Prostate gland (tissue), 2 donors: Measurements from ENCODE around the gene PF4V1. TPM values are rescaled to one million over a fixed set of nuclear protein-coding genes. Genes with fewer than 3 reads are reported as not detected.

Experiments
- DNase-seq: peaks from one replicate; pipeline ENCODE4 v3.0.0-alpha.2; 2019; ENCODE audit warnings: low spot score
- H3K27ac ChIP-seq, 2 donors: fragments of 200-600 bp; sonication (generic); 2 replicates each; pipeline ENCODE4 v1.5.1; 2017 to 2019
- H3K27me3 ChIP-seq: fragments of 200-600 bp; sonication (generic); replicated peaks from 2 replicates; pipeline ENCODE4 v1.5.1; 2019; ENCODE audit not compliant: insufficient read depth
- H3K36me3 ChIP-seq, 2 donors: fragments of 200-600 bp; sonication (generic); 1 replicate in 1 of 2; 2 replicates in 1 of 2; pipeline versions ENCODE4 v1.5.1 to v1.8.1; 2017 to 2019
- H3K4me1 ChIP-seq: fragments of 200-600 bp; sonication (generic); replicated peaks from 2 replicates; pipeline ENCODE4 v1.5.1; 2019
- H3K4me3 ChIP-seq, 2 donors: fragments of 200-600 bp; sonication (generic); 2 replicates each; pipeline ENCODE4 v1.5.1; 2017 to 2019
- H3K9me3 ChIP-seq: fragments of 200-600 bp; sonication (generic); 2 replicates; pipeline ENCODE4 v1.5.1; 2017
- CTCF ChIP-seq, 4 experiments: fragments of 200-600 bp in 2 of 4; fragments of 450-650 bp in 2 of 4; sonication (generic) in 2 of 4; IDR thresholded peaks; 1 replicate in 3 of 4; 2 replicates in 1 of 4; pipeline ENCODE4 v1.5.1; 2016 to 2019; ENCODE audit warnings: antibody characterized with exemption in 4 of 4, mild to moderate bottlenecking in 2 of 4, moderate library complexity in 2 of 4
- POLR2A ChIP-seq: fragments of 450-650 bp; IDR thresholded peaks from one replicate; pipeline ENCODE4 v1.6.1; 2016; ENCODE audit warnings: antibody characterized with exemption, mild to moderate bottlenecking
- POLR2AphosphoS5 ChIP-seq: sonication (generic); formaldehyde crosslinking; IDR thresholded peaks from one replicate; pipeline ENCODE4 v1.6.1; 2017; ENCODE audit warnings: antibody characterized with exemption
- WGBS: methylation state at CpG from one replicate; pipeline ENCODE4 v1.1.5; 2018; 5-methylcytosine and 5-hydroxymethylcytosine counted together
- intact Hi-C: fragments of 100-400 bp; cut with DNase I; formaldehyde crosslinking; loops from one replicate; pipeline ENCODE4 v1.14.2; 2022
- total RNA-seq, 2 donors: library from RNA; depleted of rRNA; stranded (reverse); fragments of >200 nt; gene quantifications; one replicate each; pipeline ENCODE4 v1.1.0, GENCODE V29; 2016

The PF4V1 gene
- total RNA-seq, 2 donors from 2014 or later, result not detected

GRCh38 chr4:73868206-73869129, 15.4 kb downstream of the PF4V1 start:
- Histone ChIP-seq H3K4me3 (peak overlapping the region; percentile 49 to 50), H3K9me3 (no peaks in the 10 kb centered on the region), H3K4me1 (no peaks in the 10 kb centered on the region), H3K36me3 (no peaks in the 10 kb centered on the region), H3K27ac (peak overlapping the region; percentile 20 to 55), H3K27me3 (no peaks in the 10 kb centered on the region)
- no peak for DNase-seq
- 39% methylated on average over 16 of the region's 16 CpGs for WGBS
- TF ChIP-seq POLR2A (no peak), POLR2AphosphoS5 (no peak), CTCF (IDR thresholded peaks at IDR 0.05) (no peak)
- intact Hi-C loops, result loop anchor here (10.0 kb wide), 1 partner anchor 204 kb away; no protein-coding TSS in a partner anchor

- Histone ChIP-seq H3K27ac (peak within 1 kb of the TSS; percentile 20 to 55), H3K27me3 (no peaks in the 10 kb centered on the region), H3K36me3 (no peaks in the 10 kb centered on the region), H3K9me3 (no peaks in the 10 kb centered on the region), H3K4me3 (peak within 1 kb of the TSS; percentile 49 to 50), H3K4me1 (no peaks in the 10 kb centered on the region)
- DNase-seq, result peak; percentile 13
- TF ChIP-seq POLR2A (no peak), POLR2AphosphoS5 (no peak), CTCF (IDR thresholded peaks at IDR 0.05) (no peak)
- intact Hi-C loops, result loop anchor here (10.0 kb wide), 1 partner anchor 205 kb away; no protein-coding TSS in a partner anchor
- WGBS, result 12% methylated on average over 40 of the region's 61 CpGs
Measured at GRCh38 chr4:73869130-73870055, 16.3 kb downstream of the PF4V1 start, which contains the start of gene CXCL1. TSS of gene CXCL1 (plus strand) at chr4:73869393. CDS start at chr4:73869471, 78 bp downstream.

- TF ChIP-seq CTCF (IDR thresholded peaks at IDR 0.05) (no peak), POLR2AphosphoS5 (no peak), POLR2A (no peak)
- Histone ChIP-seq H3K9me3 (no peaks in the 10 kb centered on the region), H3K4me1 (no peaks in the 10 kb centered on the region), H3K36me3 (no peaks in the 10 kb centered on the region), H3K27me3 (no peaks in the 10 kb centered on the region), H3K4me3 (peak overlapping the region; percentile 49 to 50), H3K27ac (no peak overlapping the region)
- 79% methylated on average over 3 of the region's 3 CpGs for WGBS
- DNase-seq, result no peak
- intact Hi-C loops, result no loop called here
Measured at GRCh38 chr4:73870260-73870659, 17.2 kb downstream of the PF4V1 start.

GRCh38 chr4:73870768-73871167, 17.7 kb downstream of the PF4V1 start:
- Histone ChIP-seq H3K9me3 (no peaks in the 10 kb centered on the region), H3K4me1 (no peaks in the 10 kb centered on the region), H3K36me3 (no peaks in the 10 kb centered on the region), H3K4me3 (no peak overlapping the region), H3K27me3 (no peaks in the 10 kb centered on the region), H3K27ac (no peak overlapping the region)
- no peak for DNase-seq
- intact Hi-C loops, result no loop called here
- 95% methylated on average over 1 of the region's 1 CpG for WGBS
- TF ChIP-seq POLR2A, result no peak
- TF ChIP-seq CTCF (IDR thresholded peaks at IDR 0.05), result no peak
- TF ChIP-seq POLR2AphosphoS5, result no peak
